Esophagus muscularis mucosa (tissue), 4 donors: Measurements from ENCODE around the gene B4GALNT2. TPM values are rescaled to one million over a fixed set of nuclear protein-coding genes. Genes with fewer than 3 reads are reported as not detected.
"Not testable (repeated sequence)": the region's sequence is repeated elsewhere in the genome, so short reads cannot be mapped to it uniquely, and the experiment has no call there.

Experiments used
- DNase-seq: peaks from one replicate; pipeline ENCODE4 v3.0.0-alpha.2; 2017; ENCODE audit errors: extremely low spot score
- H3K27ac ChIP-seq, 4 donors: fragments of 200-600 bp; sonication (generic); replicated peaks in 1 of 4; 1 replicate in 3 of 4; 2 replicates in 1 of 4; pipeline ENCODE4 v1.5.1; 2016 to 2019; ENCODE audit warnings: mild to moderate bottlenecking in 1 of 4
- H3K27me3 ChIP-seq, 4 donors: fragments of 200-600 bp; sonication (generic); one replicate each; pipeline versions ENCODE4 v1.5.1 to v1.6.0; 2016 to 2019
- H3K36me3 ChIP-seq, 4 donors: fragments of 200-600 bp; sonication (generic); one replicate each; pipeline ENCODE4 v1.5.1; 2016 to 2019
- H3K4me1 ChIP-seq, 4 donors: fragments of 200-600 bp; sonication (generic); one replicate each; pipeline ENCODE4 v1.5.1; 2016 to 2019
- H3K4me3 ChIP-seq, 4 donors: fragments of 200-600 bp; sonication (generic); 1 replicate in 2 of 4; 2 replicates in 2 of 4; pipeline ENCODE4 v1.5.1; 2016 to 2019; ENCODE audit warnings: mild to moderate bottlenecking in 4 of 4, moderate library complexity in 1 of 4
- H3K9me3 ChIP-seq, 4 donors: fragments of 200-600 bp; sonication (generic); 1 replicate in 3 of 4; 2 replicates in 1 of 4; pipeline ENCODE4 v1.5.1; 2016 to 2019
- CTCF ChIP-seq, 3 experiments: fragments of 200-600 bp in 2 of 3; fragments of 450-650 bp in 1 of 3; sonication (generic) in 2 of 3; IDR thresholded peaks; one replicate each; pipeline ENCODE4 v1.5.1; 2017 to 2019; ENCODE audit warnings: antibody characterized with exemption in 3 of 3, mild to moderate bottlenecking in 2 of 3, moderate library complexity in 1 of 3
- EP300 ChIP-seq: sonication (generic); formaldehyde crosslinking; IDR thresholded peaks from one replicate; pipeline ENCODE4 v1.6.1; 2017; ENCODE audit warnings: antibody characterized with exemption
- POLR2A ChIP-seq: fragments of 450-650 bp; IDR thresholded peaks from one replicate; pipeline ENCODE4 v1.6.1; 2017; ENCODE audit warnings: antibody characterized with exemption, moderate library complexity, mild to moderate bottlenecking, low read depth
- POLR2AphosphoS5 ChIP-seq, 2 donors: sonication (generic); formaldehyde crosslinking; IDR thresholded peaks; one replicate each; pipeline ENCODE4 v1.6.1; 2017; ENCODE audit warnings: antibody characterized with exemption in 2 of 2
- WGBS: methylation state at CpG from one replicate; pipeline ENCODE4 v1.1.5; 2018; 5-methylcytosine and 5-hydroxymethylcytosine counted together
- intact Hi-C: fragments of 100-400 bp; cut with DNase I; formaldehyde crosslinking; loops from one replicate; pipeline ENCODE4 v1.15.1; 2023
- total RNA-seq, 4 donors: library from RNA; depleted of rRNA; stranded (reverse); fragments of >200 nt; gene quantifications; one replicate each; pipeline versions ENCODE4 v1.1.0 to v1.2.1, GENCODE V29; 2016

The B4GALNT2 gene
- total RNA-seq, 4 donors from 2014 or later, result not detected

GRCh38 chr17:49130891-49131290, 1.7 kb upstream of the B4GALNT2 start:
- Histone ChIP-seq H3K4me1 (peaks cover 9 to 14% (median 11%) of the 10 kb centered on the region in 4 donors), H3K27ac (no peak overlapping the region), H3K4me3 (no peak overlapping the region), H3K27me3 (peaks cover 0 to 77% (median 27%) of the 10 kb centered on the region in 4 donors), H3K36me3 (no peaks in the 10 kb centered on the region), H3K9me3 (peaks cover 0 to 9% (median 5%) of the 10 kb centered on the region in 4 donors)
- no peak for TF ChIP-seq POLR2AphosphoS5 (IDR thresholded peaks at IDR 0.05)
- no peak for TF ChIP-seq POLR2A
- no peak for TF ChIP-seq CTCF (IDR thresholded peaks at IDR 0.05)
- TF ChIP-seq EP300, result no peak
- no peak for DNase-seq
- 74% methylated on average over 3 of the region's 3 CpGs for WGBS
- intact Hi-C loops, result no loop called here

GRCh38 chr17:49132317-49132698, 261 bp upstream of the B4GALNT2 start:
- TF ChIP-seq CTCF (IDR thresholded peaks at IDR 0.05) (no peak), POLR2A (no peak), EP300 (no peak), POLR2AphosphoS5 (IDR thresholded peaks at IDR 0.05) (no peak)
- intact Hi-C loops, result no loop called here
- H3K27me3 ChIP-seq, result peaks cover 0 to 80% (median 27%) of the 10 kb centered on the region in 4 donors
- H3K4me1 ChIP-seq, result peaks cover 9 to 14% (median 11%) of the 10 kb centered on the region in 4 donors
- WGBS, result 3% methylated on average over 21 of the region's 22 CpGs
- no peaks in the 10 kb centered on the region for H3K36me3 ChIP-seq
- H3K4me3 ChIP-seq, result peak overlapping the region; percentile 12 to 37 (median 36)
- H3K27ac ChIP-seq, result no peak overlapping the region
- no peak for DNase-seq
- H3K9me3 ChIP-seq, result peaks cover 0 to 9% (median 5%) of the 10 kb centered on the region in 4 donors

DNA sequence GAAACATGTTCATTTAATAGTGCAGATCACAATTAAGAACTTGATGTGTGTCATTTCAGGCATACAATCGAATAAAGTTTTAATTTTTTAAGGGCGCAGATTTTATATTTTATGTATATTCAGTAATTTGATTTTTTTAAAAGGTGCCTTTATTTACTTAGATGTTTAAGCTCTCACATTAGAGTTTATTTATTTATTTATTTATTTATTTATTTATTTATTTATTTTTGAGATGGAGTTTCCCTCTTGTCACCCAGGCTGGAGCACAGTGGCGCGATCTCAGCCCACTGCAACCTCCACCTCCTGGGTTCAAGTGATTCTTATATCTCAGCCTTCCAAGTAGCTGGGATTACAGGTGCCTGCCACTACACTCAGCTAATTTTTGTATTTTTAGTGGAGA, 3.8 kb downstream of the B4GALNT2 start:
- intact Hi-C loops, result no loop called here
- no peak for TF ChIP-seq CTCF (IDR thresholded peaks at IDR 0.05)
- no peak for TF ChIP-seq POLR2A
- no peak for TF ChIP-seq POLR2AphosphoS5 (IDR thresholded peaks at IDR 0.05)
- no peak for TF ChIP-seq EP300
- Histone ChIP-seq H3K4me3 (no peak overlapping the region), H3K4me1 (peaks cover 9 to 14% (median 11%) of the 10 kb centered on the region in 4 donors), H3K27me3 (peaks cover 0 to 61% (median 27%) of the 10 kb centered on the region in 4 donors), H3K9me3 (no peaks in the 10 kb centered on the region), H3K27ac (no peak overlapping the region), H3K36me3 (no peaks in the 10 kb centered on the region)
- no peak for DNase-seq
- 96% methylated on average over 4 of the region's 4 CpGs for WGBS

DNA sequence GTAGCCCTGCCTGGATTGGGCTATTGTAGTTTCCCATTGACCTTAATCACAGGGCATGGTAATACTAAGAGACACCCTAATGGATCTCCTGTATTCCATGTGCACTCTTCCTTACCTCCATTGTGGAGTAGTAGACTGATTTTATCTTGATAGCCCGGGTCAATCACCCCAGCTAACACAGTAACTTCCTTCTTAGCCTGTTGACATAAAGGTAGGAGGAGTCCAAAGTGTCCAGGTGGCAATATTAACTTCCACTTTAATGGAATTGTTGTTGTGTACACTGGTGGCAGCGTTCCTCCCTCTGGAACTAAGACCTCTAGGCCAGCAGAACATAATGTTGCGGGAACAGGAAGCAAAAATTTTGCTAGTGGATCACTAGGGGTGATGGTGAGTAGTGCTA, 13.1 kb downstream of the B4GALNT2 start:
- WGBS, result 63% methylated on average over 3 of the region's 3 CpGs
- intact Hi-C loops, result not testable (repeated sequence)

DNA sequence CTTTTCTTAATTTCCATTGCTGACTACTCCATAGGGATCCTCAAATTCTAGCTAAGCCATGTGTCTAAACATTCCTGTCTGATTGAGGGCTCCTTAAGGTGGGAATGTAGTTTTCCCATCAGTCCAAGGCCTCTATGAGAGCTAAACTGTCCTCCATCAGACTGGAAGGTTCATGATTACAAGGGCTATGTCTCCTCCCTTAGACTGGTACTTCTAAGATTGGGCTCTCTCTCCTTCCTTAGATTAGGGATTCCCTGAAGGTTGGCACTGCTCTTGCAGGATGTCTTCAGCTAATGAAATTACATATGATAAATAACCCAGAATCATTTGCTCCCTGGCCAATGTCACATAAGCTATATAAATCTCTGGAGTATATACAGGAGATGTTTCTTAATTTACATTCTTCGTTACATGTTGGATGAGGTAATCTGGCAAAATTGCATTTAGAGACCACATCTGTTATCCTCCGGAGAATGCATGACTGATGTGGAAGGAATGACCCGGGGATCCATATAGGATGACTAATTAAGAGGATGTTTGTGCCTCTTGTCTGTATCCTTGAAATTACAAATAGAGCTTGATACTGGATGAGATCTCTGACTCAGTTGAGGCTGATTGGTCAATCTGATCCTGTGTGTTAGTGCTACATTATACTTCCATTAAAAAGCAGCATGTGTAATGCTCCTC, 14.2 kb downstream of the B4GALNT2 start:
- no peak overlapping the region for H3K27ac ChIP-seq
- WGBS, result 24% methylated on average over 3 of the region's 3 CpGs
- H3K36me3 ChIP-seq, result no peaks in the 10 kb centered on the region
- H3K9me3 ChIP-seq, result no peaks in the 10 kb centered on the region
- DNase-seq, result no peak
- TF ChIP-seq CTCF (IDR thresholded peaks at IDR 0.05) (no peak), EP300 (no peak), POLR2AphosphoS5 (IDR thresholded peaks at IDR 0.05) (no peak), POLR2A (no peak)
- intact Hi-C loops, result no loop called here
- no peak overlapping the region for H3K4me3 ChIP-seq
- H3K27me3 ChIP-seq, result peaks cover 0 to 62% (median 3%) of the 10 kb centered on the region in 4 donors
- no peaks in the 10 kb centered on the region for H3K4me1 ChIP-seq

More for the DNA sequence above, 13.1 kb downstream of the B4GALNT2 start:
- not testable (repeated sequence) for H3K4me3 ChIP-seq, H3K9me3 ChIP-seq, H3K4me1 ChIP-seq, DNase-seq, H3K27ac ChIP-seq, H3K36me3 ChIP-seq
- peaks cover 0 to 71% (median 3%) of the 10 kb centered on the region in 4 donors for H3K27me3 ChIP-seq
